Measurements from ENCODE around the gene GLS.

- TF ChIP-seq HDAC2 (CRISPR knock-in tag; IDR thresholded peaks at IDR 0.05) (no peak), ZNF10 (CRISPR knock-in tag; IDR thresholded peaks at IDR 0.05; ENCODE audit: borderline replicate concordance, low read depth) (no peak), POLR2A (IDR thresholded peaks at IDR 0.05; ENCODE audit: insufficient read depth in 1 of 2, low read depth in 2 of 2, low read length in 2 of 2) (no peak), MXD1 (CRISPR knock-in tag; IDR thresholded peaks at IDR 0.05) (no peak), ZNF512B (CRISPR knock-in tag; IDR thresholded peaks at IDR 0.05; ENCODE audit: borderline replicate concordance) (no peak), CTCF (CRISPR knock-in tag; IDR thresholded peaks at IDR 0.05) (no peak), ZMYM2 (CRISPR knock-in tag; IDR thresholded peaks at IDR 0.05) (no peak), NR1H2 (CRISPR knock-in tag; IDR thresholded peaks at IDR 0.05; ENCODE audit: borderline replicate concordance, low read depth) (no peak), ZNF20 (CRISPR knock-in tag; IDR thresholded peaks at IDR 0.05) (no peak), BCLAF1 (IDR thresholded peaks at IDR 0.05) (no peak), ZBTB40 (IDR thresholded peaks at IDR 0.05) (no peak), ZBTB40 (CRISPR knock-in tag; IDR thresholded peaks at IDR 0.05) (no peak)
Measured at GRCh38 chr2:190911813-190912212, 31.2 kb downstream of the GLS start.

Measured in HepG2 (cell line).